ENCODE results near the gene ARNT2. TPM values are rescaled to one million over a fixed set of nuclear protein-coding genes. Genes with fewer than 3 reads are reported as not detected.

Gene ARNT2
- total and polyA plus RNA-seq, 10 of the 15 experiments (the other 5 are each of a cell fraction or from before 2014, with no cell fraction given), result 0.07 to 0.49 (median 0.09) TPM; not detected in 6

DNA sequence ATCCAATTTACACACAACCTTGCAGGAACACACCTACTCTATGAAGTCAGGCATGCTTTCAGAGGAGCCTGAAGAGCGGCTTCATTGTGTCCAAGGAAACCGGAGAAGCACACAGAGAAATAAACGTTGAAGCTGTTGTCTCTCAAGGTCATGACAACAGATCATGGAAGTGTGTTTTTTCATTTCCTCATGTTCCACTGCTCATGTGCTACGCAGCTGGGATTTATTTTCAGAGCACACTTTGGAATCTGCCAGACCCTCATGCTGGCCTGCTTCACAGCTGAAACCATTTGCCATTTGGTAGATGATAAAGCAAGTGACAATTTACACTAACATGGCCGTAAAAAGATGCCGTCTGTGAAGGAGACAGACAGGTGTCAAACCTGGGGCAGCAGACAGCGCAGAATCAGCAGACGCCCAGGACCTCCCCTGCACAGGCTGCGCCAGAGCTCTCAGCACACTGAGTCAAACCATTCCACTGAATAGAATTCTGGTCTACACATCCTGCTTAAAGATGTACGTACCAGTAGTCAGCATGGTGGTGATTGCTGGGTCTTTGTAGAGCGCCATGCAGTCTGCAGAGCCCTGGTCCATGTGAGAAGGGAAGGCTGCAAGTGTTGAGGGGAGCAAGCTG is 99.3 kb downstream of the ARNT2 start (continued):
- TF ChIP-seq, protein P1, sequence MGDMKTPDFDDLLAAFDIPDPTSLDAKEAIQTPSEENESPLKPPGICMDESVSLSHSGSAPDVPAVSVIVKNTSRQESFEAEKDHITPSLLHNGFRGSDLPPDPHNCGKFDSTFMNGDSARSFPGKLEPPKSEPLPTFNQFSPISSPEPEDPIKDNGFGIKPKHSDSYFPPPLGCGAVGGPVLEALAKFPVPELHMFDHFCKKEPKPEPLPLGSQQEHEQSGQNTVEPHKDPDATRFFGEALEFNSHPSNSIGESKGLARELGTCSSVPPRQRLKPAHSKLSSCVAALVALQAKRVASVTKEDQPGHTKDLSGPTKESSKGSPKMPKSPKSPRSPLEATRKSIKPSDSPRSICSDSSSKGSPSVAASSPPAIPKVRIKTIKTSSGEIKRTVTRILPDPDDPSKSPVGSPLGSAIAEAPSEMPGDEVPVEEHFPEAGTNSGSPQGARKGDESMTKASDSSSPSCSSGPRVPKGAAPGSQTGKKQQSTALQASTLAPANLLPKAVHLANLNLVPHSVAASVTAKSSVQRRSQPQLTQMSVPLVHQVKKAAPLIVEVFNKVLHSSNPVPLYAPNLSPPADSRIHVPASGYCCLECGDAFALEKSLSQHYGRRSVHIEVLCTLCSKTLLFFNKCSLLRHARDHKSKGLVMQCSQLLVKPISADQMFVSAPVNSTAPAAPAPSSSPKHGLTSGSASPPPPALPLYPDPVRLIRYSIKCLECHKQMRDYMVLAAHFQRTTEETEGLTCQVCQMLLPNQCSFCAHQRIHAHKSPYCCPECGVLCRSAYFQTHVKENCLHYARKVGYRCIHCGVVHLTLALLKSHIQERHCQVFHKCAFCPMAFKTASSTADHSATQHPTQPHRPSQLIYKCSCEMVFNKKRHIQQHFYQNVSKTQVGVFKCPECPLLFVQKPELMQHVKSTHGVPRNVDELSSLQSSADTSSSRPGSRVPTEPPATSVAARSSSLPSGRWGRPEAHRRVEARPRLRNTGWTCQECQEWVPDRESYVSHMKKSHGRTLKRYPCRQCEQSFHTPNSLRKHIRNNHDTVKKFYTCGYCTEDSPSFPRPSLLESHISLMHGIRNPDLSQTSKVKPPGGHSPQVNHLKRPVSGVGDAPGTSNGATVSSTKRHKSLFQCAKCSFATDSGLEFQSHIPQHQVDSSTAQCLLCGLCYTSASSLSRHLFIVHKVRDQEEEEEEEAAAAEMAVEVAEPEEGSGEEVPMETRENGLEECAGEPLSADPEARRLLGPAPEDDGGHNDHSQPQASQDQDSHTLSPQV (IDR thresholded peaks at IDR 0.05), result no peak
- TF ChIP-seq ZNF207 (IDR thresholded peaks at IDR 0.05; ENCODE audit: borderline replicate concordance) (no peak), GABPA (IDR thresholded peaks at IDR 0.05; ENCODE audit: low read depth) (no peak), NR2F1 (conservative IDR thresholded peaks at IDR 0.05) (no peak), JUNB (IDR thresholded peaks at IDR 0.05) (no peak), ATF7 (IDR thresholded peaks at IDR 0.05; ENCODE audit: low read depth) (no peak), ESRRA (IDR thresholded peaks at IDR 0.05; ENCODE audit: low read length) (no peak)
- TF ChIP-seq, protein P2, sequence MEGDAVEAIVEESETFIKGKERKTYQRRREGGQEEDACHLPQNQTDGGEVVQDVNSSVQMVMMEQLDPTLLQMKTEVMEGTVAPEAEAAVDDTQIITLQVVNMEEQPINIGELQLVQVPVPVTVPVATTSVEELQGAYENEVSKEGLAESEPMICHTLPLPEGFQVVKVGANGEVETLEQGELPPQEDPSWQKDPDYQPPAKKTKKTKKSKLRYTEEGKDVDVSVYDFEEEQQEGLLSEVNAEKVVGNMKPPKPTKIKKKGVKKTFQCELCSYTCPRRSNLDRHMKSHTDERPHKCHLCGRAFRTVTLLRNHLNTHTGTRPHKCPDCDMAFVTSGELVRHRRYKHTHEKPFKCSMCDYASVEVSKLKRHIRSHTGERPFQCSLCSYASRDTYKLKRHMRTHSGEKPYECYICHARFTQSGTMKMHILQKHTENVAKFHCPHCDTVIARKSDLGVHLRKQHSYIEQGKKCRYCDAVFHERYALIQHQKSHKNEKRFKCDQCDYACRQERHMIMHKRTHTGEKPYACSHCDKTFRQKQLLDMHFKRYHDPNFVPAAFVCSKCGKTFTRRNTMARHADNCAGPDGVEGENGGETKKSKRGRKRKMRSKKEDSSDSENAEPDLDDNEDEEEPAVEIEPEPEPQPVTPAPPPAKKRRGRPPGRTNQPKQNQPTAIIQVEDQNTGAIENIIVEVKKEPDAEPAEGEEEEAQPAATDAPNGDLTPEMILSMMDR (IDR thresholded peaks at IDR 0.05 in 2 of 3, conservative IDR thresholded peaks at IDR 0.05 in 1 of 3; ENCODE audit: control insufficient read depth in 2 of 3, extremely low read depth in 1 of 3, insufficient read depth in 1 of 3, low read depth in 3 of 3, low read length in 3 of 3), result no peak
- TF ChIP-seq, protein P3, sequence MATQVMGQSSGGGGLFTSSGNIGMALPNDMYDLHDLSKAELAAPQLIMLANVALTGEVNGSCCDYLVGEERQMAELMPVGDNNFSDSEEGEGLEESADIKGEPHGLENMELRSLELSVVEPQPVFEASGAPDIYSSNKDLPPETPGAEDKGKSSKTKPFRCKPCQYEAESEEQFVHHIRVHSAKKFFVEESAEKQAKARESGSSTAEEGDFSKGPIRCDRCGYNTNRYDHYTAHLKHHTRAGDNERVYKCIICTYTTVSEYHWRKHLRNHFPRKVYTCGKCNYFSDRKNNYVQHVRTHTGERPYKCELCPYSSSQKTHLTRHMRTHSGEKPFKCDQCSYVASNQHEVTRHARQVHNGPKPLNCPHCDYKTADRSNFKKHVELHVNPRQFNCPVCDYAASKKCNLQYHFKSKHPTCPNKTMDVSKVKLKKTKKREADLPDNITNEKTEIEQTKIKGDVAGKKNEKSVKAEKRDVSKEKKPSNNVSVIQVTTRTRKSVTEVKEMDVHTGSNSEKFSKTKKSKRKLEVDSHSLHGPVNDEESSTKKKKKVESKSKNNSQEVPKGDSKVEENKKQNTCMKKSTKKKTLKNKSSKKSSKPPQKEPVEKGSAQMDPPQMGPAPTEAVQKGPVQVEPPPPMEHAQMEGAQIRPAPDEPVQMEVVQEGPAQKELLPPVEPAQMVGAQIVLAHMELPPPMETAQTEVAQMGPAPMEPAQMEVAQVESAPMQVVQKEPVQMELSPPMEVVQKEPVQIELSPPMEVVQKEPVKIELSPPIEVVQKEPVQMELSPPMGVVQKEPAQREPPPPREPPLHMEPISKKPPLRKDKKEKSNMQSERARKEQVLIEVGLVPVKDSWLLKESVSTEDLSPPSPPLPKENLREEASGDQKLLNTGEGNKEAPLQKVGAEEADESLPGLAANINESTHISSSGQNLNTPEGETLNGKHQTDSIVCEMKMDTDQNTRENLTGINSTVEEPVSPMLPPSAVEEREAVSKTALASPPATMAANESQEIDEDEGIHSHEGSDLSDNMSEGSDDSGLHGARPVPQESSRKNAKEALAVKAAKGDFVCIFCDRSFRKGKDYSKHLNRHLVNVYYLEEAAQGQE (IDR thresholded peaks at IDR 0.05; ENCODE audit: low read depth, low read length), result no peak

All from GM12878 (cell line).